SK-N-MC (cell line): ENCODE results near the gene SSBP1.

Source experiments
- EZH2 ChIP-seq: fragments of 200-600 bp; sonication (generic); IDR thresholded peaks from one replicate; pipeline ENCODE4 v1.6.1; 2017; ENCODE audit warnings: antibody characterized with exemption
- POLR2AphosphoS5 ChIP-seq: IDR thresholded peaks from 2 replicates; pipeline ENCODE4 v1.6.1; 2012; ENCODE audit warnings: mild to moderate bottlenecking, low read depth, low read length, borderline replicate concordance

DNA sequence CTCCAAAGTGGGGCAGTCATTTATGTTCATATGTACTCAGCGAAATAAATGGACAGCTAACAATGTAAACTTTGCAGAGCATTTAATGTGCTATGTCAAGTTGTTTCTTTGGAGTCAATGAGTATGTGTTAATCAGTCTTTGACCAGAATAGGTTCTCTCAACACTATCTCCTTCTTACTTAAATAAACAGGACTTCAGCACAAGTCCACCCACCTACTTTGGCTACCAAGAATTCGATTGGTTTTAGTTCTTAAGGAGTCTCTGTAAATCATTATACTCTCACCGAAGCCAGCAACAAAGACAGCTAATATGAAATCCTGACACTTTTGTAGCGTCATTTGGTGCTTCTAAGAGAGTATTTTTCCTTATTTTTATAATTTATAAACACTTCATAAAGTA lies 23.1 kb upstream of the SSBP1 start:
- TF ChIP-seq EZH2 (no peak), POLR2AphosphoS5 (no peak)
